ENCODE data around the gene CACNA1E. TPM values are rescaled to one million over a fixed set of nuclear protein-coding genes. Genes with fewer than 3 reads are reported as not detected.

CACNA1E gene
- total RNA-seq, 1 experiment from 2014 or later = 0.46 TPM

GRCh38 chr1:181635110-181635509 lies 151.8 kb downstream of the CACNA1E start:
- H4K8ac ChIP-seq (replicated peaks; ENCODE audit: insufficient read length, low read depth, low read length) = no peak overlapping the region
- H3T11ph ChIP-seq (ENCODE audit: low read length) = no peak overlapping the region
- no peak overlapping the region for H2AK5ac ChIP-seq (ENCODE audit: insufficient read length, low read length)
- no peak overlapping the region for H2BK5ac ChIP-seq (ENCODE audit: insufficient read length, low read length)
- no peaks in the 10 kb centered on the region for H3K79me1 ChIP-seq (ENCODE audit: insufficient read depth, low read depth, low read length, poor library complexity, severe bottlenecking)
- no peak overlapping the region for H3K9ac ChIP-seq (ENCODE audit: extremely low read depth, insufficient read length, low read length)
- no peaks in the 10 kb centered on the region for H3K27me3 ChIP-seq (ENCODE audit: insufficient read depth, low read length)
- H3K4me2 ChIP-seq (ENCODE audit: insufficient read depth, insufficient read length, low read length) = no peak overlapping the region
- H3K9me3 ChIP-seq (ENCODE audit: control insufficient read depth, low read depth, low read length) = no peaks in the 10 kb centered on the region
- Mint-ChIP-seq H3K4me1 (peaks cover 0 to 7% of the 10 kb centered on the region in 2 experiments; a peak in 2 of 4 replicates), H3K4me3 (no peak overlapping the region), H3K9me3 (no peaks in the 10 kb centered on the region), H3K27me3 (ENCODE audit: low read depth) (peaks cover 7% of the 10 kb centered on the region), H3K36me3 (ENCODE audit: insufficient read depth in 1 of 3, low read depth in 3 of 3) (no peaks in the 10 kb centered on the region), H3K27ac (peak overlapping the region in 1 of 3 experiments; percentile 42; a peak in 1 of 7 replicates)
- DNase-seq = no peak
- no peaks in the 10 kb centered on the region for H3K4me1 ChIP-seq (ENCODE audit: insufficient read depth, low read length)
- H4K5ac ChIP-seq (ENCODE audit: insufficient read length, low read depth, low read length) = no peak overlapping the region
- no peak overlapping the region for H2BK12ac ChIP-seq (ENCODE audit: insufficient read length, low read depth, low read length)
- H4K91ac ChIP-seq (ENCODE audit: insufficient read length, low read depth, low read length) = no peak overlapping the region
- H3K4ac ChIP-seq (ENCODE audit: low read depth, low read length) = no peak overlapping the region
- no peaks in the 10 kb centered on the region for H3K23me2 ChIP-seq (ENCODE audit: insufficient read length, low read depth, low read length, poor library complexity, severe bottlenecking)
- no peak overlapping the region for H3K23ac ChIP-seq (ENCODE audit: insufficient read length, low read depth, low read length)
- WGBS (ENCODE audit: extremely low coverage, insufficient read length, low lambda C conversion rate) = no CpG with 5 or more reads among the region's 1 CpG
- H3K14ac ChIP-seq (ENCODE audit: insufficient read depth, low read length) = no peak overlapping the region
- H2BK15ac ChIP-seq (ENCODE audit: low read depth, low read length) = no peak overlapping the region
- H3K79me2 ChIP-seq (ENCODE audit: insufficient read depth, low read length) = no peaks in the 10 kb centered on the region
- TF ChIP-seq, protein P1, sequence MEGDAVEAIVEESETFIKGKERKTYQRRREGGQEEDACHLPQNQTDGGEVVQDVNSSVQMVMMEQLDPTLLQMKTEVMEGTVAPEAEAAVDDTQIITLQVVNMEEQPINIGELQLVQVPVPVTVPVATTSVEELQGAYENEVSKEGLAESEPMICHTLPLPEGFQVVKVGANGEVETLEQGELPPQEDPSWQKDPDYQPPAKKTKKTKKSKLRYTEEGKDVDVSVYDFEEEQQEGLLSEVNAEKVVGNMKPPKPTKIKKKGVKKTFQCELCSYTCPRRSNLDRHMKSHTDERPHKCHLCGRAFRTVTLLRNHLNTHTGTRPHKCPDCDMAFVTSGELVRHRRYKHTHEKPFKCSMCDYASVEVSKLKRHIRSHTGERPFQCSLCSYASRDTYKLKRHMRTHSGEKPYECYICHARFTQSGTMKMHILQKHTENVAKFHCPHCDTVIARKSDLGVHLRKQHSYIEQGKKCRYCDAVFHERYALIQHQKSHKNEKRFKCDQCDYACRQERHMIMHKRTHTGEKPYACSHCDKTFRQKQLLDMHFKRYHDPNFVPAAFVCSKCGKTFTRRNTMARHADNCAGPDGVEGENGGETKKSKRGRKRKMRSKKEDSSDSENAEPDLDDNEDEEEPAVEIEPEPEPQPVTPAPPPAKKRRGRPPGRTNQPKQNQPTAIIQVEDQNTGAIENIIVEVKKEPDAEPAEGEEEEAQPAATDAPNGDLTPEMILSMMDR (conservative IDR thresholded peaks at IDR 0.05) = no peak
- H2AFZ ChIP-seq (ENCODE audit: low read length) = no peak overlapping the region
- no peak overlapping the region for H2BK20ac ChIP-seq (ENCODE audit: low read depth, low read length, poor library complexity, severe bottlenecking)
- H3K56ac ChIP-seq (ENCODE audit: insufficient read length, low read depth, low read length) = no peak overlapping the region
- H3K18ac ChIP-seq (ENCODE audit: insufficient read length, low read depth, low read length) = no peak overlapping the region
- H4K20me1 ChIP-seq (ENCODE audit: control insufficient read depth, insufficient read depth, insufficient read length) = no peaks in the 10 kb centered on the region
- no peak overlapping the region for H3K27ac ChIP-seq (ENCODE audit: insufficient read length, low read depth, low read length)
- no peak overlapping the region for H2BK120ac ChIP-seq (ENCODE audit: low read depth, low read length, poor library complexity, severe bottlenecking)
